IMR-90 (cell line): ENCODE data around the gene MDM2. TPM values are rescaled to one million over a fixed set of nuclear protein-coding genes. Genes with fewer than 3 reads are reported as not detected.

Source experiments
- ATAC-seq: fragments of 200-7000 bp; cut with Tn5 transposase; 2 replicates; pipeline ENCODE4 v1.9.1; 2020; ENCODE audit warnings: low read depth, mild to moderate bottlenecking, moderate library complexity
- BruUV-seq: library from RNA; stranded (reverse); fragments of 400-500 nt; replicated peaks from 2 replicates; lab custom pipeline; 2021; lab: Mats Ljungman, UMichigan
- CTCF ChIA-PET: fragments of 300-600 bp; formaldehyde crosslinking; extraction: SDS; loops from one replicate; lab custom pipeline; 2021; ENCODE audit warnings: antibody characterized with exemption; lab: Yijun Ruan, JAX
- POLR2A ChIA-PET: fragments of 300-600 bp; sonication (Branson Sonifier 250); formaldehyde crosslinking; loops from one replicate; lab custom pipeline; 2022; ENCODE audit warnings: antibody characterized with exemption; ENCODE audit not compliant: unreplicated experiment; lab: Charles Lee
- DNase-seq: peaks from one replicate; pipeline ENCODE4 v3.0.0; 2013
- H2AFZ ChIP-seq: replicated peaks from 2 replicates; pipeline ENCODE3; 2013; ENCODE audit warnings: low read length, mild to moderate bottlenecking; ENCODE audit not compliant: poor library complexity
- H2AK5ac ChIP-seq: 2 replicates; pipeline ENCODE4 v1.6.1; 2013; ENCODE audit warnings: low read depth, low read length, inconsistent platforms
- H2AK9ac ChIP-seq: replicated peaks from 2 replicates; pipeline ENCODE3; 2013; ENCODE audit warnings: mild to moderate bottlenecking, low read depth, low read length, moderate library complexity; ENCODE audit not compliant: poor library complexity
- H2BK120ac ChIP-seq: 2 replicates; pipeline ENCODE4 v1.6.1; 2013; ENCODE audit warnings: low read depth, low read length, inconsistent platforms
- H2BK15ac ChIP-seq: 3 replicates; pipeline ENCODE4 v1.6.1; 2013; ENCODE audit warnings: low read depth, low read length, inconsistent platforms
- H2BK20ac ChIP-seq: 2 replicates; pipeline ENCODE4 v1.6.1; 2013; ENCODE audit warnings: low read depth, mild to moderate bottlenecking, inconsistent platforms, low read length, moderate library complexity
- H2BK5ac ChIP-seq: 2 replicates; pipeline ENCODE4 v1.6.1; 2013; ENCODE audit warnings: mild to moderate bottlenecking, low read depth, low read length, inconsistent platforms; ENCODE audit not compliant: poor library complexity, severe bottlenecking
- H3K14ac ChIP-seq: replicated peaks from 2 replicates; pipeline ENCODE4 v1.6.1; 2013; ENCODE audit warnings: low read depth, low read length, inconsistent platforms
- H3K18ac ChIP-seq: 2 replicates; pipeline ENCODE4 v1.6.1; 2013; ENCODE audit warnings: low read depth, low read length, control low read depth
- H3K23ac ChIP-seq: 2 replicates; pipeline ENCODE4 v1.6.1; 2013; ENCODE audit warnings: low read depth, low read length, inconsistent platforms
- H3K27ac ChIP-seq: 2 replicates; pipeline ENCODE4 v1.5.1; 2013; ENCODE audit warnings: mild to moderate bottlenecking, control low read depth, low read length; ENCODE audit not compliant: insufficient read depth
- H3K27me3 ChIP-seq: 2 replicates; pipeline ENCODE4 v1.6.1; 2013; ENCODE audit warnings: low read length; ENCODE audit not compliant: control insufficient read depth, insufficient read depth
- H3K36me3 ChIP-seq: 2 replicates; pipeline ENCODE4 v1.6.1; 2013; ENCODE audit warnings: low read length, mixed read lengths; ENCODE audit not compliant: control insufficient read depth, insufficient read depth
- H3K4ac ChIP-seq: 2 replicates; pipeline ENCODE4 v1.6.1; 2013; ENCODE audit warnings: low read depth, low read length, inconsistent platforms
- H3K4me1 ChIP-seq: 2 replicates; pipeline ENCODE4 v1.6.1; 2013; ENCODE audit warnings: low read length, mixed read lengths; ENCODE audit not compliant: control insufficient read depth, insufficient read depth
- H3K4me2 ChIP-seq: 2 replicates; pipeline ENCODE4 v1.6.1; 2013; ENCODE audit warnings: low read depth, mild to moderate bottlenecking, control low read depth, low read length, moderate library complexity
- H3K4me3 ChIP-seq: 2 replicates; pipeline ENCODE4 v1.5.1; 2013; ENCODE audit warnings: low read depth, mild to moderate bottlenecking, control low read depth, low read length, moderate library complexity; ENCODE audit not compliant: insufficient read depth
- H3K56ac ChIP-seq: 2 replicates; pipeline ENCODE4 v1.6.1; 2013; ENCODE audit warnings: low read length, inconsistent platforms; ENCODE audit not compliant: insufficient read depth; ENCODE audit errors: extremely low read depth
- H3K79me1 ChIP-seq, 2 experiments: 2 replicates each; pipeline ENCODE4 v1.6.1; 2013; ENCODE audit warnings: low read length in 2 of 2, inconsistent platforms in 1 of 2, low read depth in 1 of 2
- H3K9ac ChIP-seq: 2 replicates; pipeline ENCODE4 v1.6.1; 2013; ENCODE audit warnings: low read depth, low read length, control low read depth
- H3K9me1 ChIP-seq: 2 replicates; pipeline ENCODE4 v1.6.1; 2013; ENCODE audit warnings: low read length, inconsistent platforms; ENCODE audit not compliant: insufficient read depth
- H3K9me3 ChIP-seq: 2 replicates; pipeline ENCODE4 v1.6.1; 2013; ENCODE audit warnings: low read length; ENCODE audit not compliant: control insufficient read depth, insufficient read depth
- H4K20me1 ChIP-seq: 2 replicates; pipeline ENCODE4 v1.6.1; 2013; ENCODE audit warnings: low read length, inconsistent platforms; ENCODE audit not compliant: insufficient read depth
- H4K5ac ChIP-seq: 2 replicates; pipeline ENCODE4 v1.6.1; 2013; ENCODE audit warnings: mild to moderate bottlenecking, low read depth, low read length, control low read depth
- H4K8ac ChIP-seq, 2 experiments: 2 replicates each; pipeline ENCODE4 v1.6.1; 2013; ENCODE audit warnings: low read depth in 2 of 2, low read length in 2 of 2, control low read depth in 1 of 2, inconsistent platforms in 1 of 2
- H4K91ac ChIP-seq: 2 replicates; pipeline ENCODE4 v1.6.1; 2013; ENCODE audit warnings: low read depth, low read length, inconsistent platforms; ENCODE audit not compliant: insufficient read depth
- CEBPB ChIP-seq: IDR thresholded peaks from 2 replicates; pipeline ENCODE4 v1.6.1; 2012; ENCODE audit warnings: low read depth, low read length, improper control_type of control experiment
- MXI1 ChIP-seq: IDR thresholded peaks from 2 replicates; pipeline ENCODE4 v1.6.1; 2012; ENCODE audit warnings: low read depth, mild to moderate bottlenecking, low read length, moderate library complexity, borderline replicate concordance
- POLR2A ChIP-seq: IDR thresholded peaks from 2 replicates; pipeline ENCODE4 v1.6.1; 2012; ENCODE audit warnings: mild to moderate bottlenecking, low read depth, low read length
- RCOR1 ChIP-seq: IDR thresholded peaks from 2 replicates; pipeline ENCODE4 v1.6.1; 2012; ENCODE audit warnings: mild to moderate bottlenecking, low read length, improper control_type of control experiment; ENCODE audit not compliant: insufficient replicate concordance
- RFX5 ChIP-seq: IDR thresholded peaks from 2 replicates; pipeline ENCODE4 v1.8.0; 2012; ENCODE audit warnings: low read depth, mild to moderate bottlenecking, low read length, moderate library complexity
- SMC3 ChIP-seq: fragments of 150-350 bp; IDR thresholded peaks from 2 replicates; pipeline ENCODE4 v1.6.1; 2016; ENCODE audit warnings: low read depth, mild to moderate bottlenecking, antibody characterized with exemption, low read length, moderate library complexity
- WGBS, 2 experiments: methylation state at CpG; one replicate each; pipeline versions ENCODE4 v1.1.5 to v1.1.7; 2013; ENCODE audit warnings: missing lambda C conversion rate in 2 of 2; ENCODE audit not compliant: insufficient read length in 1 of 2; ENCODE audit errors: extremely low coverage in 2 of 2; 5-methylcytosine and 5-hydroxymethylcytosine counted together
- dilution Hi-C: fragments of 300-500 bp; cut with HindIII; formaldehyde crosslinking; loops from one replicate; pipeline ENCODE4 v1.14.3; 2018; ENCODE audit warnings: low sequenced_read_pairs; ENCODE audit not compliant: unreplicated experiment
- in situ Hi-C: fragments of 300-500 bp; cut with MboI; formaldehyde crosslinking; loops from 3 replicates; pipeline ENCODE4 v1.14.3; 2019; ENCODE audit warnings: low sequenced_read_pairs, inconsistent platforms, mixed read lengths
- intact Hi-C: fragments of 100-400 bp; cut with micrococcal nuclease; formaldehyde crosslinking; loops from 2 replicates; pipeline ENCODE4 v1.10.0; 2022
- polyA plus RNA-seq, 3 experiments: library from polyadenylated mRNA; depleted of rRNA; stranded (reverse); fragments of >200 nt; gene quantifications; 2 replicates each; pipeline ENCODE4 v1.2.3, GENCODE V29; 2012; ENCODE audit warnings: low replicate concordance in 1 of 3
- total RNA-seq: library from RNA; depleted of rRNA; stranded (reverse); fragments of >200 nt; gene quantifications from 2 replicates; pipeline ENCODE4 v1.2.3, GENCODE V29; 2012
- TF ChIP-seq, protein P1 (sequence below): fragments of 150-350 bp; IDR thresholded peaks from 2 replicates; pipeline ENCODE4 v1.6.1; 2016; ENCODE audit warnings: low read depth, mild to moderate bottlenecking, low read length, moderate library complexity, borderline replicate concordance
- TF ChIP-seq, protein P2 (sequence below): conservative IDR thresholded peaks from 2 replicates; pipeline ENCODE4 v1.5.1; 2012; ENCODE audit warnings: mild to moderate bottlenecking, low read depth, low read length, improper control_type of control experiment

MDM2 gene
- total and polyA plus RNA-seq, 2 of the 4 experiments (the other 2 are of a cell fraction), result 21.9 to 196 TPM

DNA sequence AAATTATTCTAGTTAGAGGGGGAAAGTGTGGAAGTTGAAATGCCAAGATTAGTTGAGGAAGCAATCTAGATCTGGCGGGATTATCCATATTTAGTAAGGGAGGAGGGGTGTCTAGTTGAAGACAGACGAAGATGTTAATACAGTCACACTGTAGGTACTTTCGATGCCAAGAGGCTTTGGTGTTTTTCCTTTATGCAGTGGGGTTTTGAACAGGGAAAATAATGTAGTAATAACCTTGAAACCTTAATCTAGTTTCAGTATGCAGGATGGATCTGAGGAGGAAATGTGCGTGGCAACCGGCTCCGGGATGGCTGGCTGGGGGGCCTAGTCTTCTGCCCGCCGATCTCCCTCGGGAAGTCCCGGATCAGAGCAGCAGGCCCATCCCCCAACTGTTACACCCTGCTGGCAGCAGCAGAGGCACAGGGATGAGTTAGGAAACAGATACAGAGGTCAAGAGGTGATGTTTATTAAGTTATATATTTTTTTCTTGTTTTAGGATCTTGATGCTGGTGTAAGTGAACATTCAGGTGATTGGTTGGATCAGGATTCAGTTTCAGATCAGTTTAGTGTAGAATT is 27.4 kb downstream of the MDM2 start:
- no peaks in the 10 kb centered on the region for H3K9me3 ChIP-seq
- H3K9ac ChIP-seq, result no peak overlapping the region
- ChIA-PET CTCF (no interaction called here), POLR2A (no interaction called here)
- H3K27me3 ChIP-seq, result no peaks in the 10 kb centered on the region
- H2AFZ ChIP-seq, result no peak overlapping the region
- H3K79me1 ChIP-seq, result peaks cover 23 to 49% of the 10 kb centered on the region in 2 experiments
- intact Hi-C loops, result no loop called here
- no peak for DNase-seq
- no peak overlapping the region for H2BK5ac ChIP-seq
- no peak overlapping the region for H3K4me2 ChIP-seq
- H3K4ac ChIP-seq, result no peak overlapping the region
- H4K20me1 ChIP-seq, result peaks cover 51% of the 10 kb centered on the region
- no TSS peak for BruUV-seq
- dilution Hi-C loops, result no loop called here
- H3K23ac ChIP-seq, result no peak overlapping the region
- in situ Hi-C loops, result loop anchor here (25.0 kb wide), 1 partner anchor 752 kb away; the partner anchor contains the start of gene CCT2
- TF ChIP-seq SMC3 (no peak), POLR2A (no peak), RFX5 (no peak), MXI1 (no peak), CEBPB (no peak), RCOR1 (no peak)
- TF ChIP-seq, protein P1, sequence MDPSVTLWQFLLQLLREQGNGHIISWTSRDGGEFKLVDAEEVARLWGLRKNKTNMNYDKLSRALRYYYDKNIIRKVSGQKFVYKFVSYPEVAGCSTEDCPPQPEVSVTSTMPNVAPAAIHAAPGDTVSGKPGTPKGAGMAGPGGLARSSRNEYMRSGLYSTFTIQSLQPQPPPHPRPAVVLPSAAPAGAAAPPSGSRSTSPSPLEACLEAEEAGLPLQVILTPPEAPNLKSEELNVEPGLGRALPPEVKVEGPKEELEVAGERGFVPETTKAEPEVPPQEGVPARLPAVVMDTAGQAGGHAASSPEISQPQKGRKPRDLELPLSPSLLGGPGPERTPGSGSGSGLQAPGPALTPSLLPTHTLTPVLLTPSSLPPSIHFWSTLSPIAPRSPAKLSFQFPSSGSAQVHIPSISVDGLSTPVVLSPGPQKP, result no peak
- TF ChIP-seq, protein P2, sequence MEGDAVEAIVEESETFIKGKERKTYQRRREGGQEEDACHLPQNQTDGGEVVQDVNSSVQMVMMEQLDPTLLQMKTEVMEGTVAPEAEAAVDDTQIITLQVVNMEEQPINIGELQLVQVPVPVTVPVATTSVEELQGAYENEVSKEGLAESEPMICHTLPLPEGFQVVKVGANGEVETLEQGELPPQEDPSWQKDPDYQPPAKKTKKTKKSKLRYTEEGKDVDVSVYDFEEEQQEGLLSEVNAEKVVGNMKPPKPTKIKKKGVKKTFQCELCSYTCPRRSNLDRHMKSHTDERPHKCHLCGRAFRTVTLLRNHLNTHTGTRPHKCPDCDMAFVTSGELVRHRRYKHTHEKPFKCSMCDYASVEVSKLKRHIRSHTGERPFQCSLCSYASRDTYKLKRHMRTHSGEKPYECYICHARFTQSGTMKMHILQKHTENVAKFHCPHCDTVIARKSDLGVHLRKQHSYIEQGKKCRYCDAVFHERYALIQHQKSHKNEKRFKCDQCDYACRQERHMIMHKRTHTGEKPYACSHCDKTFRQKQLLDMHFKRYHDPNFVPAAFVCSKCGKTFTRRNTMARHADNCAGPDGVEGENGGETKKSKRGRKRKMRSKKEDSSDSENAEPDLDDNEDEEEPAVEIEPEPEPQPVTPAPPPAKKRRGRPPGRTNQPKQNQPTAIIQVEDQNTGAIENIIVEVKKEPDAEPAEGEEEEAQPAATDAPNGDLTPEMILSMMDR, result no peak
- no peak for ATAC-seq
- 20% methylated on average over 1 of the region's 10 CpGs; no CpG with 5 or more reads in 1 of the 2 experiments for WGBS, 2 experiments
- H3K18ac ChIP-seq, result no peak overlapping the region
- no peak overlapping the region for H4K5ac ChIP-seq
- H4K91ac ChIP-seq, result no peak overlapping the region
- H3K14ac ChIP-seq, result no peak overlapping the region
- peaks cover 52% of the 10 kb centered on the region for H3K36me3 ChIP-seq
- H2AK5ac ChIP-seq, result no peak overlapping the region
- H2BK20ac ChIP-seq, result no peak overlapping the region
- no peak overlapping the region for H4K8ac ChIP-seq
- peaks cover 2% of the 10 kb centered on the region for H3K4me1 ChIP-seq
- H3K27ac ChIP-seq, result no peak overlapping the region
- no peak overlapping the region for H3K56ac ChIP-seq
- H3K4me3 ChIP-seq, result no peak overlapping the region
- H3K9me1 ChIP-seq, result 0 out of 2 replicates have a peak, but pooled peaks cover 4% of the 10 kb centered on the region
- no peak overlapping the region for H2AK9ac ChIP-seq
- H2BK120ac ChIP-seq, result no peak overlapping the region
- H2BK15ac ChIP-seq, result no peak overlapping the region
